ENCODE data around the gene MEF2C.

Gene MEF2C

DNA sequence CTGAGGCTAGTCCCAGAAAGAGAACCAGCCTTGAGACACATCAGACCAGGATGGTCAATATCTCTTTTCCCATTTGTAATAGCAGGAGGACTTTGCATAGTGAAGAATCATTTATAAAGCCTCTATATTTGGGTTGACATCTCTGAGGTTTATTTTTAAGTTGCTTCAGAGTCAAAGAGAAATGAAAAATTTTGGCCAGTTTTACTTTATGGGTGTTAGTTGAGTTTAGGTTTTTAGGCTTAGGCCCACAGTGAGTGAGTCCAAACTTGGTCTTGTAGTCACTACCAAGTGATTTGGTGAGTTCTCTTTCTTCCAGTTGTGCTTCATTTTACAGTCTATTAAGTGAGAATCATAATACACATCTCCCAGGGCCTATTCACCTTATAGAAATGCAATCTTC, 5.3 kb upstream of the MEF2C start:
- FAIRE-seq, result no peak

DNA sequence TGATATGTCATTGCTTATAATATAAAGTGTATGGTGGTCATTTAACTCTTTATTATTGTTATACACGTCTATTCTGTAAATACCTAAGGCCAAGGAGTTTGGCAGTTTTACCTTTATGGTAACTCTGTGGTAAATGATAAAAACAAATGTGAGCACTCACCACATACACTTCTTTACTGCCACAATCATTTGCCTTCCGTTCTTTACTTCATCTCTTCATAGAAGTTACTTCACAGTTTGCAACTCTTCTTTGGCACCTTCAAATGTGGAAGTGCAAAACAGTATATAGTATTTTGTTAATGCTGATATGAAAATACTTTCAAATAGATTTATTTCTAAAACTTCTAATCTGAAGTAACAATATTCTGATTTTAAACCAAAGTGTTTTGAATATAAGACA, 4.4 kb upstream of the MEF2C start:
- FAIRE-seq, result no peak

DNA sequence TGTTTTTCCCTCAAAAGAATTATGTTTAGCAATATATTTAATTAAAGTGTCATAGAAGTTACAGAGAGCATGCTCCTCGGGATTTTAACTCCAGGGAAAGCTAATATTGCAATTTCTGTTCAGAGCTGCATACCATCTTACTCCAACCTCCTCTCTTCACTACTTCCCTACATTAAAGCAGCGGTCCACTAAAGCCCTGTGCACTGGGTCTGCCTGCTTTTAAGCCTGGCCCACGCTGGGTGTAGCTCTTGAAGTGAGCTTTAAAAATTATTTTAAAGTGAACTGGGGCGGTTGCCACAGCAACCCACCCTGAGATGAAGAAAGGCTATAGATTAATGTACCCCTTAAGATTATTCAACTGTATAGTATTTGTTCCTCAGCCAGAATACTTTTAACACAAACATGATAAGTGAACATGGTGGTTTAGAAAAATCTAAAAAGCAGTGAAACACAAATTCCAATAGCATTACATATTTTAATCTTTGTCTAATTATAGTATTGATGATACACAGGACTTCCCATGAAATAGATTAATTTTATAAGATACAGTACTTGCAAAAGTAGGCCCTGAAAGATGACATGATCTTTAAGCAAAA, 3.9 kb upstream of the MEF2C start:
- no peak for FAIRE-seq

DNA sequence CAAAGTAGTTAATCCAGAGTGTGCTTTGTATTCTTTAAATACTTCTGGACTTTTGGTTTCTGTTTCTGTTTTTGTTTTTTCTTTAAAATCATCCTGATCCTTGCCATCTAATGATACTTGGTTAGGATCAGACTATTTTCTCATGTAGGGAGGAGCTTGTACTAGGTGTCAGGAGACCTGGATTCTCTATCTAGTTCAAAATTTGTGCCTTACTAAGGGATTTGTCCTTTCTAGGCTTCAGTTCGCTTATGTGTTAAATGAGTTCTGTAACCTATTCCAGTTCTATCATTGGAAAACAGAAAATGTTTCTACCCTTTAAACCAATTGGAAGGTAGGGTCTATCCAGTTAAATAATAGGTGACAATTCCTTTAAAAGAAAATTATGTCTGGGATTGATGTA, 3.3 kb upstream of the MEF2C start:
- FAIRE-seq, result no peak

DNA sequence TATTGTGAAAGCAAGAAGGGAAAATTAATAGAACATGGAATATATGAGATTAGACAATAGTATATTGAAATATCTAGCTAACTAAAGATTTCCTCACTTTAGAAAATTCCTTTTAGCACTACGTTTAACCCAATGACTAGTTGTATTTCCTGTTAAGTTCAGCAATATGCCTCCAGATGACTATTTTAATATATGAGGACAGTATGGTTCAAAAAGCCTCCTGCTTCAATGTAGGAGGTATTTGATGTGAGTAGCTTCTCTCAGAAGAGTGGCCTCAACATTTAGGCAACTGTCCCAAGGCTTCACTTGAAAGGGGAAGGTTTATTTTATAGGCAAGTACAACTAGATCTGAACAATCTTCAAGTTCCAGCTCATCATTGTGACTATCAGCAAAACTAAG, 2.0 kb upstream of the MEF2C start:
- no peak for FAIRE-seq

DNA sequence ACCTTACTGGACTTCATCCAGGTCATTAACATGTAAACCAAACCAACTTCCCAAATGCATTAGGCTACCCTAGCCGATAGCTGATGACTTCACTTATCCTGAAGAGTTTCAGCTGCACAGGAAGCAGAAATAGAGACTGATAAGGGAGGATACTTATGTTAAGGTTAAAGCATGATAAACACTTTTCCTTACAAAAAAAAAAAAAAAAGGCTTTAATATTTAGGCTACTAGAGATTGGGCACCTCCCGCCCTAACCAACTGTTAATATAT, 1.6 kb upstream of the MEF2C start:
- no peak for FAIRE-seq

DNA sequence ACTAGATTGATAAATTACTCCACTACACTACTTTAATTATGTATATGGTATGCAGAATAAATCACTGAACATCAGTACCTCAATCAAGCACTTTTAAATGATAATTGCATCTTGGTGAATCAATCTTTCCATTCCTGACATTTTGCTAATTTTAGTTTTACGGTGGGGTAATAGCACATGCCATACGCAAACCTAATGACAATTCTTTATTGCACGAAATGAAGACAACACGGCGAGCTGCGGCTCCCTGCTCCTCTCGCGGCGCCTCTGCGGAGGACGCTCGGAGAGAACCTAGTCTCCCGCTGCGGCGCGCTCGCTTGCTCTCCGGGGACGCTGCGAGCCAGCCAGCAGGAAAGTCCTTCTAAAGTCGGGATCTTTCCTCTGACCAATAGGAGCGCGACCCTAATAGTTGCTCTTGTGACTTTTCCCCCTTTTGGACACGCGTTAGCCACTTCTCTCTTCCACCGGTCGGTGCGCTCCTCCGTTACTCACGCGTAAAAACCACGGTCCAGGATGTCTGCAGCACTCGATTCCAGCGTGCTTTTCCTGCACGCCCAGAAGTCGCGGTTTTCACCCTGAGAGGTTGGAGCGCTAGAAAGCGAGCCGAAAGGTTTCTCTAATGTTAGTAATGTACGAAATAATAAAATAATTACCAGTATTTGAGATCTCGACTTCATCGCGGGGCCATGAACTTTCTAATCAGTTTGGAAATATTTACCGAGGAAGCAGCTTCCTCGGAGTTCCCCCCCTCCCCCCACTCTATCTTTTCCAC, 1.0 kb upstream of the MEF2C start:
- FAIRE-seq, result no peak

DNA sequence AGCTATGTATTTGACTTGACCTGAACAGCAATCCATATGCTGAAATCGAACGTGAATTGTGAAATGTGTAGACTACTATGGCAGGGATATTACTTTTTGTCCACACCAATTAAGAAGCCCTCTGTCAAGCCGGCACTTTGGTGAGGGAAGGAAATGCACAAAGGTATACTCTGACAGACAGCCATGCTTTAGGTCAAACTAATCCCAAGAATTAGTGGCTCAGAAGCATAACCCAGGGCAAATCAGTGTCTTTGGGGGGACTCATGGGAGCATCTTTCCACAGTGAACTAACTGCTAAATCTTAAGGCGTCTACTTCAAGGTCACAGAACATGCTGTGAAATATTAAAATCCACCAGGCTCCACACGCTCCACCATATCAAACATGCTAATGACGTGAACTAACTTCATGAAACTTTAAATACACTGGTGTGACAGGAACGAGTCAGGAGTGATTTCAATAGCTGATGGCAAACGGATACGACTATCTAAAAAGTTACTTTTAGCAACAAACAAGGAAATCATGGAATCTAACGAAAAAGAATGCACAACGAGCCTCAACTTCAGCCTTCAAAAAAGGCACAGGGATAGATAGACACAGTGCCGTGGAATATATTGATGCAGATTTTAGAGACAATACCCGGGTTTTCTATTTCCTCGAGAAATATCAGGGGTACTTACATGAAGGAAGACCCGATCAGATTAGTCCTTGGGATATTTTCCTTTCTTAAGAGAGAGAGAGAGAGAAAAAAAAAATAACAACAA, 527 bp downstream of the MEF2C start:
- no peak for FAIRE-seq

DNA sequence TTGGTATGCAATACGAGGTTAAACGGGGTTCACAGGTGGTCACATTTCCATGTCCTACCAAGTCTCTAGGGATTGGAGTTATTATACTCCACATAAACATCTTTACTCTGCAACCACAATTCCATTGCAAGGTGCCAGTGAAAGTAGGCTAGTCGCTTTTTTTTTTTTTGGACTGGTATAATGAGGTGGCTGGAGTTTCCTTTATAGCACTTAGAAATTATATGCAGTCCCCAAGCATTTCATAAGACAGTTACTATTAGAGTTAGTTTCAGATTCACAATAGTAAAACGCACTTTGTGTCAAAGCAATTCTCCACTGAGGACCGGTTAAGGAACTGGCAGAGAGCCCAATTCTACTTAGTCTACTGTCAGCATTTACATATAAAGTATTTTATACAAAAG, 1.4 kb downstream of the MEF2C start:
- no peak for FAIRE-seq

DNA sequence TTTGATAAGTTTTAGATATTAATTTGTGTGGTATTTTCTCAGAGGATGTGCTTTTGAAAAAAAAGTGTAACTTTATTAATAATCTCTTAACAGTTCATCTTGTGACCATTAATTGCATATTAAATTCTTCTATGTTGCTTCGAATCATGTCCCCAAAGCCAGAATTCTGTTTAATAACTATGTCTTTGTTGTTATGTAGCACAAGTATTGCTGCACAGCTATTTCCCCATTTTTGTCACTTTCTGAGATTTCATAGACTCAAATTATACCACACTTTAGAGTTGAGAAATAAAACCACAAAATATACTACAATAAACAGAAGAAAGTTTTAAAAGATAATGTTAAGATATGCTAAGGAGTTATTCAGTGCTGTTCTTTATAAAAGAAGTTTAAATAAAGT, 2.8 kb downstream of the MEF2C start:
- FAIRE-seq, result no peak

DNA sequence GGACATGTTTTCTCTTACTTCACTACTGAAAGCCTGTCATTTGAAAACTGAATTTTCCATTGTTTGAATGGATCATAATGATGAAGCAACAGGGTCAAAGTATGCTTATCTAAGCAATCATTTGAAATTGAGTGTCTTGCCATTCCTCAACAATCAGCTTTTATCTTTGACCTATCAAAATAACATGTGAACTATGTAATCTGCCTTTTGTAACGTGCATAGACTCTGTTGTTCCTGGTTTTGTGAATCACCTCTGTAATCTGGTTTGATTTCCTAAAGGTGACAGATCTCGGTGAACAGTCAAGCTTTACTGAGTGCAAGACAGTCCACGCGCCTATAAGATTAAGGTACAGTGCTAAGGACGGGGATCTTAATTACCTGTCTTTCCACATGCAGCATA, 3.3 kb downstream of the MEF2C start:
- FAIRE-seq, result no peak

DNA sequence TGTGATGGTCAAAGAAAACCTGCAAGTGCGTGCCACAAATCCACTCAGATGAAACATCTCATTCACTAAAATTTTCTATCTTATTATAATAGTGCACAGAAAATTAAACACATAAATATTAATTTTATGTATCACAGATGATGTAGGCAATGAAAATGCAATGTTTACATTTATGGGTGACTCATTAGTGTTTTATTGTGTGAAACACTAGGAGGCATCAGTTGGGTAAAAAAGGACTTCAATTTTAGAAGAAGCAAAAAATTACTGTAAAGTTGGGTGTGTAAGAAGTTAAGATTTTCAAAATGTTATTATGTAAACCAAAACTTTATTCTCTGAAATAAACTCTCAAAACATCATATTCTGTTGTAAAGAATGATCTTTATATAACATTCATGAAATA, 4.0 kb downstream of the MEF2C start:
- no peak for FAIRE-seq

DNA sequence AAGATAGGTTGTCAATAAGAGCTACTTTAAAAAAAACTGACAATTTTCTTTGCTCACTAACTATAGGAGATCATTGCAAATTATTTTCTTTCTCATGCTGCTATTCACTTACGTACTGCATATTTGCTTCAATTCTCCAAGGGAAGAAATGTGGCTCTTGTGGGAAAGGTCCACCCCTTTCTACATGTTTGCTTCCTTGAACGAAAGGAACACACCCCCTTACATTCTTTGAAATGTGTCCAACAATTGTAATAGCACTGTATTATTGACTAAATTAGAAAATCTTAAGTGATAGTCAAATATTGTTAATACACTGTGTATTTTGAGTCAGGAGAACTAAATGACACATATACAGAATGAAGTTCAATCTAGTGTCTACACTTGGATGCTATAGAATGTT, 5.2 kb downstream of the MEF2C start:
- FAIRE-seq, result no peak

DNA sequence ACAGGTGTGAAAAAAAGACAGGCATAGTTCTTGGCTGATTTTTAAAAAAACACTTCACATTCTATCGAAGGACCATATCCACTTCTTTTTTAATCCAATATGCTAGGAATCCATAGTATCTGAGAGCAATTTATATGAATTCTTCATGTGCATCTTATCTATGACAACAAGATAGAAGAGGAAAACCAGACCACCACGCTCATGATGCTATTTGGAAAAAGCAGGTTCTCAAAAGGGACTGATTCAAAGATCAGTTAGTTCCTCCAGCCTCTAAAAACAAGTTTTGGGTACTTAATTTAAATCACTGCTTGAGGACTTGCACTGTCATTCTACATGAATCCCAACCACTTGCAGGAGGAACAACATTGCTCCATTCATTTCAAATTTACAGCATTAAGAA, 6.3 kb downstream of the MEF2C start:
- no peak for FAIRE-seq

DNA sequence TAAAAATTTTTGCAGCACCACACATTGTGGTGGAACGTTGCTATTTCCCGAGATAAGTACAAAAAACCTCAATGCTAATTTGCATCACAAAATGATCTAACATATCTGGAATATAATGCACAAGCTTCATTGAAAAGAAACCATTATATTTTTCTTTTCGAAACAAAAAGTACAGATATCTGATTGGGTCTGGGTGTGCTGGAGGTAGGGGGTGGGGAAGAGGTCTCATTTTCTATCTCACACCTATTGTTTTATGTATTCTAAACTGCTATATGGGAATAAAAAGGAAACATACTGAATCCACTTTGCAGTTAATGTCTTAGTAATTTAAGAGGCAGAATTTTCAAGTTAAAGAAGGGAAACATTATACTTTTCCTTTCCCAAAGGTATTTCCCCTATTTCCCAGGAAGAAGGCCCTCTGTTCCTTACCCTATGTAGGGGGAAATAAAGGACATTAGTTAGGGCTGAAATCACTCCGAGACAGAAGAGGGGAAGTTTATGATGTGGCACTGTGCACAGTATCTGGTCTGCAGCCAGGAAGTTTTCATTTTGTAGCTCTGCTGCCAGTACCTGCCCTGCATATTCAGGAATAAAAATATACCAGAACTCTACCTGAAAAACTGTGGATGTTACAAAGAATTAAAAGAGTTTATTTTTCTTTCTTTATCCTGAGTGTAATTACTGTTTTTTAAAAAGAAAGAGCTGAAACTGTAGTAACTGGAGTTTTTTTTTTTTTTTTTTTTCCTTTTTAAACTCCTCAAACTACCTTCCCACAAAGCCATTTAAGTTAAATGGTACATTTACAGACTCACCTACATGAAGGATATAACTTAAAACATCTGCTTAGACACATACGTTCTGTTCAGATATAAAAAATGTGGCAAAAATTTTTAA, 7.4 kb downstream of the MEF2C start:
- FAIRE-seq, result no peak

DNA sequence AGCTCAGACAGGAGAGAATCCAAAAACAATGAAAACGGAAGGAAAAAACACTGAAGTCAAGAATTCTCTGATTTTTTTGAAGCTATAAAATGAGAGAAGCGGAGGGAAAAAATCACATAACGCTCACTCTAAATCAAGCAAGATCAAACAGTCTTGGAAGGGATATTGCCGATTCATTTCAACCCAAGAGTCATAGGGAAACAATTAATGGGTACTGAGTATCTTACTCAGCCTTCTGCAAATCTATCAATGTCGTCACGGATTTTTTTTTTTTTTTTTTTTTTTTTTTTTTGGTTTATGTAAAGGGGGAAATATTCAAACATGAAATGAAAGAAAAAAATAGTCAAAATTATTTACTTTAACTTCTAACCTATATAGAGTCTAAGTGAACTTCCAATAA, 9.5 kb downstream of the MEF2C start:
- FAIRE-seq, result no peak

DNA sequence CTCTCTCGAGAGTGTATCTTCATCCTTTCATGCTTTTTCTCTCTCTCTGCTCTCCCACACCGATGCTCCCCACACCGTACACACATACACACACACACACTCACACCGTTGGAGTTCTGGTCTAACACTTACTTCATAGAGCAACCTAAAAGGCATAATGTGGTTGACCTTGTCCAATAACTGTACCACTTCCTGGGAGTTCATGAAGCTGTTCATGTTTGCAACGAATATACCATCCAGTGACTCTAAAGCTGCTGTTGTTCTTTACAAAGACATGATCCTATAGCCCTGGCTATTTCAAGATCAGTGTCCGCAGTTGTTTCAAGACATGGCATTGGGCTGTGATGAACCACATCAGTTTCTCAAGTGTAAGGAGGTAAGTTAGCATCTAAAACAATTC, 10.0 kb downstream of the MEF2C start:
- no peak for FAIRE-seq

DNA sequence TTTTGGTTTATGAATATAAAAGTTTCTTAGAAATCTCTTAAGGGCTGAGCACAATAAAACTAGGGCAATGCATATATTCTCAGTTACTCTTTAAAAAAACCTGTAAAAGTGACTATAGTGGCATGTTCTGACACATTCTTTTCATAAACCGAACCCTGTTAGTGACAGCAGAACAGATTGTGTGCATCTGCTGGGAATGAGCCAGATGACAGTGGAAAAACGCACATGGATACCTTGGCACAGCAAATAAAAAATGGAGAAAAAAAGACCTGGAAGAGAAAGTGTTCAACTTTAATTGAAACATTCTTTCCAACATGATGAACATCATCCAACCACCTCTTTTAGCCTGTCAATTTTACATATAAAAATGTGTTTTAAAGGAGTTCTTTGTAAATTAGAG, 12.7 kb downstream of the MEF2C start:
- FAIRE-seq, result no peak

DNA sequence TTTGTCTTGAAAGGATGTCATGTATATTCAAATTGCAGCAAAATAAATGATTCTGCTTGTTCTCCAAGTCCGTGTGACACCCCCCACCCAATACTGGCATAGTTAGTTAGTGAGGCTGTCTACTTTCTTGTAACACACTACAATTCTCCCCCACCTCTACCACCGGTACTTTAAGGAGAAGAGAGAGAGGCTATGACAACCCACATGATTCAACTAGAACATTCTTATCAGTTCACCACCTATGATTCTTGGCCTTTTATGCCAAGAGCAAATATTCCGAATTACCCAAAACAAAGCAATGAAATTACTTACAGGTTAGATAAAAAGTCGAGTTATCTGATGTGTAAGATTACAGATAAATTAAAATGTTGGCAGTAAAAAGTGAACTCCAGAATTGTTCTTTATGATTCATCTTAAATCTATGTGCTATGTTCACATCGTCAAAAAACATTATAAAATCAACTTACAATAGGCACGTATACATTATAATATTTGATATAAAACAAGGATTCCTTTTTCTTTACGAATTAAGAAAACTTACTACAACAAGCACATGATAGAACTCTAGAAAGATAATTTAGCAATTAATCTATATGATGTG, 14.4 kb downstream of the MEF2C start:
- no peak for FAIRE-seq

DNA sequence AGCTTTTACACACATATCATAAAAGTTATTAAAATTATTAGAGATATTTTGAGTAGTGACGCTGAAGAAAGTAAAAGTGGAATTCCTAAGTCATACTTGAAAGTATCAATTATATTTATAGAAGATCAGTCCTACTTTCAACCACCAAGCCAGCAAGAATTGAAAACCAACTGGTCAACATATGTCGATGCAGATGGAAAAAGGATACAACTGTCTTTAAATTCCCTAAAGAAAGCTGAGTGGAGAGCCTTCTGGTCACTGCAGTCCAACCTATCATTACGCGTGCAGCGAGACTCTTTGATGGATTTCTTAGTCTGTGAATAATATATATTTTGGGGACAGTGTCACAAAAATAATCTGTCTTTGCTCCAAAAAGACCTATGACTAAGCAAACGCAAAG, 15.3 kb downstream of the MEF2C start:
- no peak for FAIRE-seq

DNA sequence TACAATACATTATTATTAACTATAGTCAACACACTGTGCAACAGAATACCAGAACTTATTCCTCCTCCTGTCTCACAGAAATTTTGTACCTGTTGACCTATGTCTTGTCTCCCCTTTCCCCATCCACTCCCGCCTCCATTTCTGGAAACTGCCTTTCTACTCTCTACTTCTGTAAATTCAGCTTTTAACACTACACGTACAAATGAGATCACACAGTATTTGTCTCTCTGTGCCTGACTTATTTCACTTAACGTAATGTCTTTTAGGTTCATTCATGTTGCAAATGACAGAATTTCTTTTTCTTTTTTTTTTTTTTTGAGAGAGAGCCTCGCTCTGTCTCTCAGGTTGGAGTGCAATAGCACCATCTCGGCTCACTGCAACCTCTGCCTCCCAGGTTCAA, 19.5 kb downstream of the MEF2C start:
- FAIRE-seq, result no peak

DNA sequence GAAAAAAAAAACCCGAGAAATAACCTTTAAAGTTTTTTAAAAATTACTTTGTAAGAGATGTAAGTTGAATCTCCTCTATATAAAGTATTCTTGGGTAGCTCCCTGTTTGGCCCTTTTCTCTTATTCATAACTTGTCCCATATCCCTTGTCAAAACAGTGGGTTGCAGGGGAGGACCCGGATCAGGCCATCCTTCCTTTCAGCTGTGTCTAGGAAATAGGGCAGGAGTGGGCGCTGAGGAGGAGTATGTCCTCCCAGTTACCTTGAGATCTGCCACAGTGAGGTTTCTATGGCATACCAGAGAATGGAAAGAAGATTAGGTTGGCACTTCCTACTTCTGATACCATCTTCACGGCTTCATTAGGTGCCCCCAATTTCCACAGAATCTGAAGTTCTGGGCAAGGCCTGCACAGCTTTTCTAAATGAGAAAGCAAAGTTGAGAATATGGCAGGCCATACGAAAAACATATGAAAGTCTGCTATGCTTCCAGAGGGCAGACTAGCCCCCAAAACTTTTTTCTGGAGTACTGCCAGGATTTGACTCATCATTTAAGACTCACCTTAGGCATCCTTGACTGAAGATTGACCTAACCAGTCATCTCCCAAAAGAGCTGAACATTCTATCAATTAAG, 20.3 kb downstream of the MEF2C start:
- no peak for FAIRE-seq

DNA sequence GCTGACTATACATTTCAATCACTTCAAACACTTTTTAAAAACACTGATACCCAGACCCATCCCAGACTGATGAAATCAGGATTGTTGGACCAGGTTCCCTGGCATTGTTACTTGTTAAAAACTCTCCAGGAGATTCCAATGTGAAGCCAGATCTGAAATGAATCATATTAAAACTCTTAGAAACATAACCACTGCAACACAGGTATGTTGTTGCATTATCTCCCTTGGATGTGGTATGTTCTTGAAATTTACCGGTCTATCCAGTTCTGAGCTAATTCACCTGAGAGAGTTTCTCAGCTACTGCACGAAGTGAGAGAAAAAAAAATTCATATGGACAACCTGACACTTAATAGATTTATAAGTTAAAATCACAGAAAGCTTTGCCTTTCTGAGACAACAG, 21.8 kb downstream of the MEF2C start:
- no peak for FAIRE-seq
